ENCODE measurements around the gene ADAMTSL1.
"Not testable (repeated sequence)": the region's sequence is repeated elsewhere in the genome, so short reads cannot be mapped to it uniquely, and the experiment has no call there.

ADAMTSL1 gene

DNA sequence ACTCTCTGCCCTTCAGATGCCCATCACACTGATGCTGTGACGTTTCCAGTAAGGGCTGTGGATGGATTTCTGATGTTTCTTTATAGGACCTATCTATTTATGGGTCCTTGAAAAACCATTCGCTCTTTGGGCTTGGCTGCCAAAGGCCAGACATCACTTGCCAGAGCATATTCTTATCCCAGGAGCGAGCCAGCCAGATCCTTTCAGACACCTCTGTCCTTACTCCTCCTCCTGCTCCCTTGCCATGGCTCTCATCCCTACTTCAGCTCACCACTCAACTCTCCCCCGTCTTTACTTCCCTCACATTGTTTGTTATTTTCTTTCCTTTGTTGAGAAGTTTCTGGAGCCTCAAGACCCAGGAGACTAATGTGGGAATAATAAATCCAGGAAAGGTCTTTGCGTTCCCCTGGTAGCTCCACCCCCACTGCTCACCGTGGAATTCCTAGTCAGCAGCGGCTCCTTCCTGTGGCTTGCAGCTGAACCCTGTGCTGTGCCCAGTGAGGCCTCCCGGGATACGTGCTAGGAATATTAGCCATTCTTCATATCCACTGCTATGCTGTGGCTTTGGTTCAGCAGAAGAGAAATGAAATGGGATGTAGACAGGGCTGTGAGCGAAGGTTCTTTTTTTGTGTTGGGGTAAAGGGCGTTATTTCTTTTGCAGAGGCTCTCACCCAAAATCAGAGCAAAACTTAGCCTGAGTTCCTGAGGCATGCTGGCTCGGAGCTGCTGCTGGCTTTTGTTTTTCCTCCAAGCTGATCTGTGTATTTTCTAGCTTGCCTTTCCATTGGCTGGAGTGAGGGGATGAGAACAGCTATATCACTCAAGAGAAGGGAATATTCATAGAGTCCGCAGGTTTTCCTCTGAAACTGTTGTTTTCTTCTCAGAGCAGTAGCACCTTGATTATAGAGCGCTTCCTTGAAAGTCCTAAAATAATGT lies 387.9 kb downstream of the ADAMTSL1 start:
- TF ChIP-seq ZFX (IDR thresholded peaks at IDR 0.05; ENCODE audit: borderline replicate concordance) = no peak
- no peak overlapping the region for H3K27ac ChIP-seq

DNA sequence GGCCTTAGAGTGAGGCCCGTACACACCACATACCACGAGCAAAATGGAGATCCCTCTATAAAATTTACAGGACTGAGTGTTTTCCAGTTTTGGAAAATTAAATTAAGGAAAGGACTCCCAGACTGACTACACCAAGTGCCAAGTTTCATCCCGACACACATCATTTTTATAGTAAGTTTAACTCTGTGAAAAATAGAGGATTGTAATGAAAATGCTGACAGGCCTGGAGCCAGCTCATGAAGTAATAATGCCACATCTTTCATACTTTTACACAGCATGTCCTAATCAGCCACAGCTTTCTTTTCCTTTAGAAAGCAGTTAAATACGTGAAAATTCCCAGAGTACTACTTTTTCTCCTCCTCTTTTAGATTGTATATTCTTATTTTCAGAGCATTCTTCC lies 389.8 kb downstream of the ADAMTSL1 start:
- no peak for TF ChIP-seq ZFX (IDR thresholded peaks at IDR 0.05; ENCODE audit: borderline replicate concordance)
- TF ChIP-seq, protein P1, sequence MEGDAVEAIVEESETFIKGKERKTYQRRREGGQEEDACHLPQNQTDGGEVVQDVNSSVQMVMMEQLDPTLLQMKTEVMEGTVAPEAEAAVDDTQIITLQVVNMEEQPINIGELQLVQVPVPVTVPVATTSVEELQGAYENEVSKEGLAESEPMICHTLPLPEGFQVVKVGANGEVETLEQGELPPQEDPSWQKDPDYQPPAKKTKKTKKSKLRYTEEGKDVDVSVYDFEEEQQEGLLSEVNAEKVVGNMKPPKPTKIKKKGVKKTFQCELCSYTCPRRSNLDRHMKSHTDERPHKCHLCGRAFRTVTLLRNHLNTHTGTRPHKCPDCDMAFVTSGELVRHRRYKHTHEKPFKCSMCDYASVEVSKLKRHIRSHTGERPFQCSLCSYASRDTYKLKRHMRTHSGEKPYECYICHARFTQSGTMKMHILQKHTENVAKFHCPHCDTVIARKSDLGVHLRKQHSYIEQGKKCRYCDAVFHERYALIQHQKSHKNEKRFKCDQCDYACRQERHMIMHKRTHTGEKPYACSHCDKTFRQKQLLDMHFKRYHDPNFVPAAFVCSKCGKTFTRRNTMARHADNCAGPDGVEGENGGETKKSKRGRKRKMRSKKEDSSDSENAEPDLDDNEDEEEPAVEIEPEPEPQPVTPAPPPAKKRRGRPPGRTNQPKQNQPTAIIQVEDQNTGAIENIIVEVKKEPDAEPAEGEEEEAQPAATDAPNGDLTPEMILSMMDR (IDR thresholded peaks at IDR 0.05) = no peak

GRCh38 chr9:18864516-18864915 lies 390.6 kb downstream of the ADAMTSL1 start:
- TF ChIP-seq, protein P1 (IDR thresholded peaks at IDR 0.05) = no peak
- TF ChIP-seq ZFX (IDR thresholded peaks at IDR 0.05; ENCODE audit: borderline replicate concordance) = no peak
- no peak overlapping the region for H3K27ac ChIP-seq

More for the DNA sequence above, 389.8 kb downstream of the ADAMTSL1 start:
- H3K27ac ChIP-seq = no peak overlapping the region

DNA sequence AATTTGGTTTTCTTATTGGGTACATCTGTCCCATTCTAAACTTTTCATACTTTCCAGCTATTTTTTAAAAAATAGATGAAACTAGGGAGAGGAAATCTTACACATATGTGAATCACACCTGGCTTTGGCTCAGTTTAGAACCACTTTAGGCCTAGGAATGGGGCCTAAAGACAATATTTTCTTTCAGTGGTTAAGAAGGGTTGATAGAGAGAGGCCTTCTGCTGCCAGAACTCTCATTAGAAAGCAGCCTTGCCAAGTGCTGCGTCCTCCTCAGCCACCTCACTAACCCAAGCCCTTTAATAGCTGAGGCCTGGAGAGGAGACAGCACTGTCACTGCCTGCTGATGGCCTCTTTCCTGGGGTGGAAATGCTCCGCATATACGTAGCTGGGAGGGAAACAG lies 391.6 kb downstream of the ADAMTSL1 start:
- no peak for TF ChIP-seq ZFX (IDR thresholded peaks at IDR 0.05; ENCODE audit: borderline replicate concordance)
- TF ChIP-seq, protein P1 (IDR thresholded peaks at IDR 0.05) = no peak
- H3K27ac ChIP-seq = no peak overlapping the region

DNA sequence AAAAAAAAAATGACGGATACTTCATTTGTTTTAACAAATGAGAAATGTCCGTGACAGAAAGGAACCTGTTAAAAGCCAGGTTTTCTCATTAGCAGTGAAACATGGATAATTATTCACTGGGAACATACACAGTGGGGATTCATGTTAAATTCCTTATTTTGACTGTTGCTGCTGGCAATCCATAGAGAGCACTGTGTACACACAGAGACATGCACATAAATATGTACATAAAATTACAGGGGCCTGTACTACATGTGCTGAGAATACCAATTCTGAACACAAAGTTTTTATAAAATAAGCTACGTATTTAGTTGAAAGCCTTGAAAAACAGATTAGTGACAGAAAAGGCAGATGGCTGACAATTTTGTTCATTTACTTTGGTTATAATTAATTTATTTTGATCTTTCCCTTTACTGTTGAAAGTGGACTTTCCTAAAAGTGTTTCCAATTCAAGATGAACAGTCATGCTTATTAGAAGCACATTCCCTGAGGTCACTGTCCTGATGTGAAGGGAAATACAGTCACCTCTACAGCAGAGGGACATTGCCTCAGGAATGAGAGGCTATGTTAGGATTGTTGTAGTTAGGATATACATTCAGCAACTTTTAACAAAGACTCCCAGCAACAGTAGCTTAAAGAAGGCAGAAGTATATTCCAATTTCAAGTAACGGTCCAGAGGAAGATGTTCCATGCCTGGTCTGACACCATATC lies 392.3 kb downstream of the ADAMTSL1 start:
- no peak for TF ChIP-seq ZFX (IDR thresholded peaks at IDR 0.05; ENCODE audit: borderline replicate concordance)
- TF ChIP-seq, protein P1 (IDR thresholded peaks at IDR 0.05) = no peak

GRCh38 chr9:18869725-18870124 lies 395.8 kb downstream of the ADAMTSL1 start:
- TF ChIP-seq ZFX (IDR thresholded peaks at IDR 0.05; ENCODE audit: borderline replicate concordance) = no peak
- TF ChIP-seq, protein P1 (IDR thresholded peaks at IDR 0.05) = no peak

More for the DNA sequence above, 392.3 kb downstream of the ADAMTSL1 start:
- no peak overlapping the region for H3K27ac ChIP-seq

GRCh38 chr9:18874069-18874468 lies 400.1 kb downstream of the ADAMTSL1 start:
- no peak for TF ChIP-seq ZFX (IDR thresholded peaks at IDR 0.05; ENCODE audit: borderline replicate concordance)
- TF ChIP-seq, protein P1 (IDR thresholded peaks at IDR 0.05) = no peak
- no peak overlapping the region for H3K27ac ChIP-seq

More at GRCh38 chr9:18869725-18870124, 395.8 kb downstream of the ADAMTSL1 start:
- no peak overlapping the region for H3K27ac ChIP-seq

GRCh38 chr9:18874990-18875389 lies 401.0 kb downstream of the ADAMTSL1 start:
- H3K27ac ChIP-seq = not testable (repeated sequence)

All from 22Rv1 (cell line).